C4-2B (cell line): ENCODE results near the gene HYAL3.

ENCODE experiments used
- CTCF ChIP-seq: fragments of 450-650 bp; conservative IDR thresholded peaks from 2 replicates; pipeline ENCODE4 v1.5.1; 2017; ENCODE audit warnings: mild to moderate bottlenecking
- ZFX ChIP-seq: fragments of 450-650 bp; IDR thresholded peaks from 2 replicates; pipeline ENCODE4 v1.6.1; 2017

DNA sequence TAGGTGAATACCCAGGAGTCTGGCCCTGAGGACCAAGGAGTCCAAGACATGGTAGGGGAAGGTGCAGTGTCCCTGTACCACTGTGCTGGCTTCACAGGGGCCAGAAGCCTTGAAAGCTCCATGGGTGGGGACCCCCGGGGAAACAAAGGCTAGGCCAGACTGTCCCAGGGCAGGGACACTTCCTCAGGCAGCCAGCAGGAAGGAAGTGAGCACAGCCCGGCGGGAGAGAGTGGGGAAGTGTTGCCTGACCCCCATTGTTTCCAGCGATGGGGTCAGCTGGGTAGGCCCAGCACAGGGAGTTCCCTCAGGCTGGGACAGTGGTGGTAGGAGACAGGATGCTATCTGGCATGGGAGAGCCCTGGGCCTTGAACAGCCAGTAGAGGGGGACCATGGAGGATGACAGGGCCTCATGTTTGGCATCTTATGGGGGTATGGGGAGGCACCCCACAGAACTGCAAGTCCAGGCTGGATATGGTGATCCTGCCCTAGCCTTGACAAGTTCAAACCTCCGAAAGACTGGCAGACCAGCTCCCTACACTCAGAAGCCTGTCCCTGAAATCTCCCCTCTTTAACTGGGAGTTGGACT is 24.5 kb upstream of the HYAL3 start:
- TF ChIP-seq CTCF (no peak), ZFX (no peak)
